VCaP (cell line): ENCODE data around the gene ALCAM.
"Not testable (repeated sequence)": the region's sequence is repeated elsewhere in the genome, so short reads cannot be mapped to it uniquely, and the experiment has no call there.

ENCODE experiments used
- H3K27ac ChIP-seq: fragments of 450-650 bp; 2 replicates; pipeline ENCODE4 v1.5.1; 2017
- TF ChIP-seq, protein P1 (sequence below): fragments of 450-650 bp; conservative IDR thresholded peaks from 2 replicates; pipeline ENCODE4 v1.5.1; 2017; ENCODE audit warnings: mild to moderate bottlenecking, moderate library complexity

ALCAM gene

DNA sequence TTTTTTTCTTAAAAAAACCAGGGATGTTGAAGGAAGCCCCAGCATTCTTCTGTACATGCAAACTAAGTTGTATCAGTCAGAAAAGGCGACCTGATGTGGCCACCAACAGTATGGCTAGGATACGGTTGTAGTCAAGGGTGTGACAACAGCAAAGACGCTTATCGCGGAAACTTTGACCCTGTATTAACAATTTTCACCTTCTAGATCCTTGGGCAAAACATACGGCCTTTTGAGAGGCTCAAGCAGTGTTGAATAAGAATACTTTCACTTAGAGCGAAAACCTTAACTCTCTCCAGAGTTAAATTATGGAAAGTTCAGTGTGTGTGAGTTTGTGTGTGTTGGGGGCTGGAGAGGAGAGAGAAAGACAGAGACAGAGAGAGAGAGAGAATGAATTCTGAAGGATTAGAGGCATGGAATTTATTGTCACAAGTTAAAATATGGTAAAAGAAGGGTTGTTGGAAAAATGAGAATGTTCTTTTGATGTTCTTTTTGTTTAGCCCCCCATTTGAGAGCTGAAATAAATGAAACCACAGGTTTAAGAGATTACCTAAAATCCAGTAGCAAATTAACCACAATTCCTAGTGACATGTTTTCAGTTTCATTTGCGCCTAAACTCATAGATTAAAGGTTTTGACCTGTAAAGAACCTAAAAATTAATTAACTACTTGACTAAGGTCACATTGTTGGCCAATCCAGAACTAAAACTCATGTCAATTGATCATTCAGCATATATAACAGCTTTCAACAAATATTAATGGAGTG is 9.2 kb downstream of the ALCAM start:
- no peak overlapping the region for H3K27ac ChIP-seq
- TF ChIP-seq, protein P1, sequence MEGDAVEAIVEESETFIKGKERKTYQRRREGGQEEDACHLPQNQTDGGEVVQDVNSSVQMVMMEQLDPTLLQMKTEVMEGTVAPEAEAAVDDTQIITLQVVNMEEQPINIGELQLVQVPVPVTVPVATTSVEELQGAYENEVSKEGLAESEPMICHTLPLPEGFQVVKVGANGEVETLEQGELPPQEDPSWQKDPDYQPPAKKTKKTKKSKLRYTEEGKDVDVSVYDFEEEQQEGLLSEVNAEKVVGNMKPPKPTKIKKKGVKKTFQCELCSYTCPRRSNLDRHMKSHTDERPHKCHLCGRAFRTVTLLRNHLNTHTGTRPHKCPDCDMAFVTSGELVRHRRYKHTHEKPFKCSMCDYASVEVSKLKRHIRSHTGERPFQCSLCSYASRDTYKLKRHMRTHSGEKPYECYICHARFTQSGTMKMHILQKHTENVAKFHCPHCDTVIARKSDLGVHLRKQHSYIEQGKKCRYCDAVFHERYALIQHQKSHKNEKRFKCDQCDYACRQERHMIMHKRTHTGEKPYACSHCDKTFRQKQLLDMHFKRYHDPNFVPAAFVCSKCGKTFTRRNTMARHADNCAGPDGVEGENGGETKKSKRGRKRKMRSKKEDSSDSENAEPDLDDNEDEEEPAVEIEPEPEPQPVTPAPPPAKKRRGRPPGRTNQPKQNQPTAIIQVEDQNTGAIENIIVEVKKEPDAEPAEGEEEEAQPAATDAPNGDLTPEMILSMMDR = no peak

DNA sequence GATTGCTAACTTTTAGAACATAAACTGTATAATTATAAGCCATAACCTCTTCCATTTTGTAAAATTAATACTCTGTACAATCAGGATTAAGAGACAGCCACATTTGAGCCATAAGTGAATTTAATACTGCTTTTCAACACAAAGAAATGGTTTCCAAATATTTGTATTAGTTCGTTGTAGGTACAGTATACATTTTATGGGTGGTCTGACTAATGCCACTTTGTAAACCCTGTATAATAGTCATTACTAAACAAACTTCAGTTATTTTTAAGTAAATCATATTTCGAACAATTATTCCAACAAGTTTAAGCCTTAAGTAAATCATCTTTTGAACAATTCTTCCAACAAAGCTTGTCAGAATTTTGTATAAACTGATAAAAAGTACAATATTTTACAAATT is 11.0 kb downstream of the ALCAM start:
- TF ChIP-seq, protein P1 = no peak
- no peak overlapping the region for H3K27ac ChIP-seq

DNA sequence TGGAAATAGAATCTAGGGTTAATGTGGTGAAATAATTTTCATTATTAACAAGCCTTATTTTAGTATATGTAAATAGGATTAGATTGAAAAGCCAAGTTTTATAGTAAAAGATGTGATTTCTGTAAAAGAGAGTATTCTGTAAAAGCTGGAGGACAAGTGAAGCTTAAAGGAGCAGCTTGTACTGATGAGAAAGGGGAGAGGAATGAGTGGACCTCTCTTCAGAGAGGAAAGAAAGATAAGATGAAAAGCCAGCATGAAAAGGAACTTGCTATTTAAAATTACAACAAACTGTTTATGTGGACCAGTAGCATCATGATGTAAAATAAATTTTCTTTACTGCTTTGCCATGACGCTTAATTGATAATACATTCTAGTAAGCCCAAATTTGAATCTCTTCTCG is 18.5 kb downstream of the ALCAM start:
- H3K27ac ChIP-seq = no peak overlapping the region
- TF ChIP-seq, protein P1 = no peak

DNA sequence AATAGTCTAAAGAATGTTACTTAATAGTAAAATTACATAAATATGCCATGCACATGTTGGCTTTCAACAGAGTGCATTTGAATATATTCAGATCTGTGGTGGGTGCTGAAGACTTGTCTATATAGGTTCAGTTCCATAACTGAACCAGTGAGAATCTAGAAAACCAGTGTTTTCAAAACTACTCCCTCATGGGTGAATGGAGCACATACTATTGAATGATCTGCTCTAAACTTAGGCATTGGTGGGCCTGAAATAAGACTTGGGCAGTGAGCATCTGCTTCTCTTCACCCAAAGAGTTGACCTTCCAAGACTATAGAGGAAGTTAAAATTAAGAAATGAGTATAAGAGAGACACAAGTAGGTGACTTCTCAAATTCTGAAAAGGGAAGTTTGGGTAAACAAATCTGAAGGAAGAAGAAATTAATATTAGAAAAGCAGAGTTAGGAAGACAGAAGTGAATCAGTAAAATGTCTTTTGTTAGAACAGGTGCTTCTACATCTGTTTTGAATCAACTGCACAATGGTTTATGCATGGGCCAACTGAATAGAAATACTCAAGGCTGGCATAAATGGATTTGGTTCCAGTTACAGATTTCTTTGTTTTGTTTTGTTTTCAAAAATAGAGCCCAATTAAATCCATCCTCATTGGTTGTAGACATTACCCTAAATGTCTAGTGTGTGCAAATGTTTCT is 19.3 kb downstream of the ALCAM start:
- TF ChIP-seq, protein P1 = no peak
- H3K27ac ChIP-seq = no peak overlapping the region

DNA sequence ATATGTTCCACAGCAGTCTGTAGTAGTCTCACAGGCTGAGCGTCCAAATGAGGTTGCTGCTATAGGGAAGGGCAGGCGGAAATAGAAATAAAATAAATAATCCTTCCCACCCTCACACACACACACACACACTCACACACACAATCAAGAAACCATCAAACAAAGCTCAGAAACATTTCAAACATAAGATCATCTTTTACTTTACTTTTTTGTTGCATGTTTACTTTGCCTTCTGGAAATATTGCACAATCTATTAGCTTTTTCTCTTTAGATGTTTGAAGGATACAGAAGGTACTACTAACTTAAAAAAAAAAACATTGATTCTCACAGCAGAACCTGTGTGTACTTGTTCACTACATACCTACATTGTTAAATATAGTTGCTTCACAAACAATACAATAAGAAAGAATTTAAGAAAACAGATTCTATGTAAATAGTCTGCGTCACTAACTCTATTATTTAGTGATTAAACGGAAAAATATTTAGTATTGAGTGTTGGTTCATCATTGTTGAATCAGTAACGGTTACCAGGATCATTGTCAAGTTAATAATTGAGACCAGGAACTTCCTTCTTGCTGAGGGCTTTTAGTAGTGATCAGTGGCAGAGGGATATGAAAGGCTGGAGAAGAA is 20.5 kb downstream of the ALCAM start:
- TF ChIP-seq, protein P1 = no peak
- no peak overlapping the region for H3K27ac ChIP-seq

DNA sequence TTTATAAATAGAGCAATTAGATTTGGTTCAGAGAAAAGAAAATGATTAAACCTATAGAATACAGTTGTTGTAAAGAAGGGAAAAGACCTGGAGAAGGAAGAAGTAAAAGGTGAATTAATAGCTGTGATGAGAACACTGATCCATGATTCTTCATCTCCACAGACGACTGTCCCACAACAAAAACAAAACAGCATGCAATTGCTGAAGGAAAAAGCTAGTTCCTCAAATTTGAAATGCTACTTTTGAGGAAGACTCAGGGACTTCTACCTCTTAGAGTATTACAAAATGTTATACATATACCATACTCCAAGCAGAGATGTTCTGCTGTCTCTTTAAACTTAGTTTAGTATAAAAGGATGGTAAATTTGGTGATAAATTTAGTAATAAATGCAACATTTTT is 21.5 kb downstream of the ALCAM start:
- TF ChIP-seq, protein P1 = no peak
- H3K27ac ChIP-seq = no peak overlapping the region

DNA sequence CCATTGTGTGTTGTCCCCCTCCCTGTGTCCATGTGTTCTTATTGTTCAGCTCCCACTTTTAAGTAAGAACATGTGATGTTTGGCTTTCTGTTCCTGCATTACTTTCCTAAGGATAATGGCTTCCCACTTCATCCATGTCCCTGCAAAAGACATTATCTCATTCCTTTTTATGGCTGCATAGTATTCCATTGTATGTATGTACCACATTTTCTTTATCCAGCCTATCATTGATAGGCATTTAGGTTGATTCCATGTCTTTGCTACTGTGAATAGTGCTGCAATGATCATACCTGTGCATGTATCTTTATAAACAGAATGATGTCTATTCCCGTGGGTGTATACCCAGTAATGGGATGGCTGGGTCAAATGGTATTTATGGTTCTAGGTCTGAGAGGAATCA is 23.1 kb downstream of the ALCAM start:
- not testable (repeated sequence) for H3K27ac ChIP-seq

DNA sequence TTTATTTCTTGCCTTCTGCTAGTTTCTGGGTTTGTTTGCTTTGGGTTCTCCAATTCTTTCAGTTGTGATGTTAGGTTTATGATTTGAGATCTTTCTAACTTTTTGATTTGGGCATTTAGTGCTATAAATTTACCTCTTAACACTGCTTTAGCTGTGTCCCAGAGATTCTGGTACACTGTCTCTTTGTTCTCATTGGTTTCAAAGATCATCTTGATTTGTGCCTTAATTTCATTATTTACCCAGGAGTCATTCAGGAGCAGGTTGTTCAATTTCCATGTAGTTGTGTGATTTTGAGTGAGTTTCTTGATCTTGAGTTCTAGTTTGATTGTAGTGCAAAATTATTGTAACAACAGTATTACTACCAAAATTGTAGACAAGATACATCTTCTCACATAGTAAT is 25.9 kb downstream of the ALCAM start:
- H3K27ac ChIP-seq = not testable (repeated sequence)
